SK-N-SH (cell line): ENCODE measurements around the gene SLC25A29. TPM values are rescaled to one million over a fixed set of nuclear protein-coding genes. Genes with fewer than 3 reads are reported as not detected.

Source experiments
- CTCF ChIA-PET: fragments of 300-600, 350-600 bp; formaldehyde crosslinking; extraction: SDS; loops from one replicate; lab custom pipeline; 2021; lab: Yijun Ruan, JAX
- POLR2A ChIA-PET: fragments of 350-600 bp; sonication (Branson Sonifier 250); formaldehyde crosslinking; extraction: SDS; loops from one replicate; lab custom pipeline; 2020; ENCODE audit warnings: antibody characterized with exemption, inconsistent platforms; lab: Yijun Ruan, JAX
- DNase-seq: peaks from one replicate; pipeline ENCODE4 v3.0.0; 2012
- H2AFZ ChIP-seq: fragments of 200-600 bp; sonication (generic); 2 replicates; pipeline ENCODE4 v1.8.1; 2016; ENCODE audit warnings: antibody characterized with exemption, mild to moderate bottlenecking, low read depth
- H3F3A ChIP-seq: fragments of 200-600 bp; sonication (generic); replicated peaks from 2 replicates; pipeline ENCODE3; 2016; ENCODE audit warnings: antibody characterized with exemption, mild to moderate bottlenecking; ENCODE audit not compliant: insufficient read depth
- H3K27ac ChIP-seq, 2 experiments: fragments of 200-500 bp in 1 of 2; fragments of 200-600 bp in 1 of 2; sonication (Bioruptor generic) in 1 of 2; sonication (generic), shearing (Covaris generic) in 1 of 2; 2 replicates each; pipeline versions ENCODE4 v1.5.1 to v1.6.1; 2014 to 2016; ENCODE audit warnings: low read depth in 2 of 2, inconsistent platforms in 1 of 2, low read length in 1 of 2, mild to moderate bottlenecking in 1 of 2, mixed read lengths in 1 of 2
- H3K27me3 ChIP-seq: fragments of 200-600 bp; sonication (generic), shearing (Covaris generic); 2 replicates; pipeline ENCODE4 v1.6.1; 2016; ENCODE audit warnings: mixed run types; ENCODE audit not compliant: insufficient read depth
- H3K36me3 ChIP-seq, 2 experiments: fragments of 200-500 bp in 1 of 2; fragments of 200-600 bp in 1 of 2; sonication (Bioruptor generic) in 1 of 2; sonication (generic) in 1 of 2; replicated peaks in 1 of 2; 2 replicates each; pipeline versions ENCODE3 to v1.5.1; 2014 to 2016; ENCODE audit warnings: low read length in 1 of 2, mild to moderate bottlenecking in 1 of 2; ENCODE audit not compliant: insufficient read depth in 2 of 2, control insufficient read depth in 1 of 2
- H3K4me1 ChIP-seq, 2 experiments: fragments of 200-500 bp in 1 of 2; fragments of 200-600 bp in 1 of 2; sonication (Bioruptor generic) in 1 of 2; sonication (generic), shearing (Covaris generic) in 1 of 2; 2 replicates each; pipeline versions ENCODE4 v1.5.1 to v1.6.1; 2014 to 2016; ENCODE audit warnings: low read depth in 1 of 2, low read length in 1 of 2, mixed run types in 1 of 2; ENCODE audit not compliant: insufficient read depth in 2 of 2, control insufficient read depth in 1 of 2
- H3K4me2 ChIP-seq: fragments of 200-600 bp; sonication (generic), shearing (Covaris generic); 2 replicates; pipeline ENCODE4 v1.6.1; 2017; ENCODE audit warnings: mixed run types
- H3K4me3 ChIP-seq, 2 experiments: fragments of 200-500 bp in 1 of 2; fragments of 200-600 bp in 1 of 2; sonication (Bioruptor generic) in 1 of 2; sonication (generic), shearing (Covaris generic) in 1 of 2; 2 replicates each; pipeline versions ENCODE4 v1.5.1 to v1.8.1; 2014 to 2016; ENCODE audit warnings: low read depth in 2 of 2, inconsistent platforms in 1 of 2, low read length in 1 of 2, mild to moderate bottlenecking in 1 of 2, mixed read lengths in 1 of 2, moderate library complexity in 1 of 2
- H3K79me2 ChIP-seq: fragments of 200-600 bp; sonication (generic); 2 replicates; pipeline ENCODE4 v1.8.1; 2017; ENCODE audit warnings: mild to moderate bottlenecking; ENCODE audit not compliant: insufficient read depth
- H3K9ac ChIP-seq: fragments of 200-600 bp; sonication (generic); 2 replicates; pipeline ENCODE4 v1.6.1; 2017; ENCODE audit warnings: mixed run types
- H3K9me2 ChIP-seq: fragments of 200-600 bp; sonication (generic); 2 replicates; pipeline ENCODE4 v1.6.1; 2017; ENCODE audit warnings: mixed run types
- H3K9me3 ChIP-seq: fragments of 200-600 bp; sonication (generic); 2 replicates; pipeline ENCODE4 v1.6.1; 2017; ENCODE audit warnings: mixed run types, mild to moderate bottlenecking, moderate library complexity
- H4K20me1 ChIP-seq: fragments of 200-600 bp; sonication (generic); 2 replicates; pipeline ENCODE4 v1.6.1; 2017; ENCODE audit warnings: mild to moderate bottlenecking, mixed run types; ENCODE audit not compliant: insufficient read depth
- CTCF ChIP-seq: fragments of 200-600 bp; sonication (generic); IDR thresholded peaks from 2 replicates; pipeline ENCODE4 v1.6.1; 2017; ENCODE audit warnings: antibody characterized with exemption, mild to moderate bottlenecking, moderate library complexity
- EZH2phosphoT487 ChIP-seq: fragments of 200-600 bp; sonication (generic); IDR thresholded peaks from 2 replicates; pipeline ENCODE4 v1.6.1; 2017; ENCODE audit warnings: low read depth, mixed run types, mild to moderate bottlenecking, antibody characterized with exemption, moderate library complexity, borderline replicate concordance
- FOXJ3 ChIP-seq: sonication (generic); formaldehyde crosslinking; IDR thresholded peaks from 2 replicates; pipeline ENCODE4 v1.5.1; 2020; ENCODE audit warnings: mild to moderate bottlenecking, missing genetic modification reagents
- FOXM1 ChIP-seq: IDR thresholded peaks from 2 replicates; pipeline ENCODE4 v1.4.0; 2012; ENCODE audit warnings: low read depth, mild to moderate bottlenecking
- MAX ChIP-seq: IDR thresholded peaks from 2 replicates; pipeline ENCODE4 v1.4.0; 2012; ENCODE audit warnings: low read depth
- MEF2A ChIP-seq: IDR thresholded peaks from 2 replicates; pipeline ENCODE4 v1.4.0; 2012; ENCODE audit warnings: low read depth, borderline replicate concordance
- MXI1 ChIP-seq: IDR thresholded peaks from 2 replicates; pipeline ENCODE4 v1.6.1; 2012; ENCODE audit warnings: mild to moderate bottlenecking, low read depth, low read length, improper control_type of control experiment
- NRF1 ChIP-seq: IDR thresholded peaks from 2 replicates; pipeline ENCODE4 v1.6.1; 2012; ENCODE audit warnings: low read depth, mild to moderate bottlenecking, low read length
- TAF1 ChIP-seq: IDR thresholded peaks from 2 replicates; pipeline ENCODE4 v1.6.1; 2012; ENCODE audit warnings: low read depth, mild to moderate bottlenecking, low read length, moderate library complexity, borderline replicate concordance
- USF1 ChIP-seq: IDR thresholded peaks from 2 replicates; pipeline ENCODE4 v1.4.0; 2012; ENCODE audit warnings: low read depth, borderline replicate concordance
- USF2 ChIP-seq: fragments of 150-350 bp; IDR thresholded peaks from 2 replicates; pipeline ENCODE4 v1.6.1; 2017; ENCODE audit warnings: antibody characterized with exemption, low read length, low read depth, borderline replicate concordance
- whole genome bisulfite sequencing: methylation state at CpG from one replicate; pipeline ENCODE4 v1.1.6; 2017; ENCODE audit warnings: low lambda C conversion rate; 5-methylcytosine and 5-hydroxymethylcytosine counted together
- polyA plus RNA-seq, 3 experiments: library from polyadenylated mRNA; depleted of rRNA; stranded (reverse); fragments of >200 nt; gene quantifications; 2 replicates each; pipeline ENCODE4 v1.2.3, GENCODE V29; 2012

SLC25A29 gene
- polyA plus RNA-seq, 1 of the 3 experiments (the other 2 are of a cell fraction): 66.9 TPM

- no peak overlapping the region for H3K4me2 ChIP-seq
- H3K79me2 ChIP-seq: peaks cover 18% of the 10 kb centered on the region
- peaks cover 11% of the 10 kb centered on the region; the same call in 1 of the 2 replicates for H4K20me1 ChIP-seq
- H3K4me3 ChIP-seq: no peak overlapping the region
- H3K9ac ChIP-seq: no peak overlapping the region
- TF ChIP-seq TAF1: no peak
- no peak for TF ChIP-seq NRF1
- no peak for TF ChIP-seq MEF2A
- no peaks in the 10 kb centered on the region for H3K27me3 ChIP-seq
- ChIA-PET POLR2A (no interaction called here), CTCF (interaction anchor here (1.3 to 3.7 kb wide), 3 partner anchors 11 to 81 kb away, joined by 3 to 40 read pairs (median 6); no protein-coding TSS in a partner anchor)
- H3K36me3 ChIP-seq: peaks cover 0 to 15% of the 10 kb centered on the region in 2 experiments
- 89% methylated on average over 8 of the region's 9 CpGs for WGBS
- H3K9me2 ChIP-seq: no peaks in the 10 kb centered on the region
- DNase-seq: no peak
- H3K9me3 ChIP-seq: no peaks in the 10 kb centered on the region
- no peaks in the 10 kb centered on the region; a peak in 1 of 4 replicates for H3K4me1 ChIP-seq
- H3F3A ChIP-seq: peaks cover 2% of the 10 kb centered on the region
- no peak overlapping the region for H2AFZ ChIP-seq
- no peak overlapping the region for H3K27ac ChIP-seq
Measured at GRCh38 chr14:100296106-100296651, 10.1 kb downstream of the SLC25A29 start.

- H3K9me3 ChIP-seq: no peaks in the 10 kb centered on the region
- 96% methylated on average over 8 of the region's 16 CpGs for whole genome bisulfite sequencing
- no peak for DNase-seq
- H3K4me1 ChIP-seq: peaks cover 0 to 3% of the 10 kb centered on the region in 2 experiments; a peak in 1 of 4 replicates
- no peak overlapping the region for H3K4me3 ChIP-seq
- peaks cover under 1% of the 10 kb centered on the region for H3F3A ChIP-seq
- no peak overlapping the region for H3K9ac ChIP-seq
- TF ChIP-seq CTCF (no peak), MXI1 (no peak), FOXM1 (no peak), NRF1 (no peak), FOXJ3 (CRISPR knock-in tag) (no peak), USF1 (no peak), EZH2phosphoT487 (no peak), MAX (no peak), USF2 (no peak), MEF2A (no peak)
- ChIA-PET CTCF (interaction anchor here (1.4 to 3.7 kb wide), 3 partner anchors 9 to 82 kb away, joined by 6 to 40 read pairs (median 10); no protein-coding TSS in a partner anchor), POLR2A (no interaction called here)
- H3K9me2 ChIP-seq: no peaks in the 10 kb centered on the region
- H3K4me2 ChIP-seq: no peak overlapping the region
- peaks cover 14% of the 10 kb centered on the region; the same call in 1 of the 2 replicates for H4K20me1 ChIP-seq
- H3K36me3 ChIP-seq: peaks cover 0 to 21% of the 10 kb centered on the region in 2 experiments
- no peaks in the 10 kb centered on the region for H3K27me3 ChIP-seq
- no peak overlapping the region for H3K27ac ChIP-seq
- H2AFZ ChIP-seq: no peak overlapping the region
- H3K79me2 ChIP-seq: peaks cover 14% of the 10 kb centered on the region
Measured at GRCh38 chr14:100295376-100296105, 10.7 kb downstream of the SLC25A29 start.
